Measurements from ENCODE around the gene CDHR5.

DNA sequence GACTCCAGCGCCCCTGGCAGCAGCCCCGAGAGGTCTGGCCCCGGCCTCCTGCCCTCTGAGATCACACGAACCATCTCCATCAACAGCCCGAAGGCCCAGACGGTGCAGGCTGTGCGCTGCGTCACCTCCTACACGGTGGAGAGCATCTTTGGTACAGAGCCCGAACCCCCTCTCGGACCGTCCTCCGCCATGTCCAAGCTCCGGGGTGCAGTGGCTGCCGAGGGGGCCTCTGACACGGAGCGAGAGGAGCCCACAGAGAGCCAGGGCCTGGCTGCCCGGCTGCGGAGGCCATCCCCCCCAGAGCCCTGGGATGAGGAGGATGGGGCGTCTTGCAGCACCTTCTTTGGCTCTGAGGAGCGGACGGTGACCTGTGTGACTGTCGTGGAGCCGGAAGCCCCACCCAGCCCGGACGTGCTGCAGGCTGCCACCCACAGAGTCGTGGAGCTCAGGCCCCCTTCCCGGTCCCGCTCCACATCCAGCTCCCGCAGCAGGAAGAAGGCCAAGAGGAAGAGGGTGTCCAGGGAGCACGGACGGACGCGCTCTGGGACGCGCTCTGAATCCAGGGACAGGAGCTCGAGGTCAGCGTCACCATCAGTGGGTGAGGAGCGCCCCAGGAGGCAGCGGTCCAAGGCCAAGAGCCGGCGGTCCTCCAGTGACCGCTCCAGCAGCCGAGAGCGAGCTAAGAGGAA is 16.6 kb downstream of the CDHR5 start:
- TF ChIP-seq, protein P1, sequence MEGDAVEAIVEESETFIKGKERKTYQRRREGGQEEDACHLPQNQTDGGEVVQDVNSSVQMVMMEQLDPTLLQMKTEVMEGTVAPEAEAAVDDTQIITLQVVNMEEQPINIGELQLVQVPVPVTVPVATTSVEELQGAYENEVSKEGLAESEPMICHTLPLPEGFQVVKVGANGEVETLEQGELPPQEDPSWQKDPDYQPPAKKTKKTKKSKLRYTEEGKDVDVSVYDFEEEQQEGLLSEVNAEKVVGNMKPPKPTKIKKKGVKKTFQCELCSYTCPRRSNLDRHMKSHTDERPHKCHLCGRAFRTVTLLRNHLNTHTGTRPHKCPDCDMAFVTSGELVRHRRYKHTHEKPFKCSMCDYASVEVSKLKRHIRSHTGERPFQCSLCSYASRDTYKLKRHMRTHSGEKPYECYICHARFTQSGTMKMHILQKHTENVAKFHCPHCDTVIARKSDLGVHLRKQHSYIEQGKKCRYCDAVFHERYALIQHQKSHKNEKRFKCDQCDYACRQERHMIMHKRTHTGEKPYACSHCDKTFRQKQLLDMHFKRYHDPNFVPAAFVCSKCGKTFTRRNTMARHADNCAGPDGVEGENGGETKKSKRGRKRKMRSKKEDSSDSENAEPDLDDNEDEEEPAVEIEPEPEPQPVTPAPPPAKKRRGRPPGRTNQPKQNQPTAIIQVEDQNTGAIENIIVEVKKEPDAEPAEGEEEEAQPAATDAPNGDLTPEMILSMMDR (IDR thresholded peaks at IDR 0.05; ENCODE audit: low read depth, low read length, poor library complexity, severe bottlenecking), result no peak
- no peak for TF ChIP-seq EZH2phosphoT487 (IDR thresholded peaks at IDR 0.05; ENCODE audit: borderline replicate concordance, low read length)
